A673 (cell line): ENCODE measurements around the gene CDC25A. TPM values are rescaled to one million over a fixed set of nuclear protein-coding genes. Genes with fewer than 3 reads are reported as not detected.

Source experiments
- BruUV-seq: library from RNA; stranded (reverse); fragments of 400-500 nt; replicated peaks from 2 replicates; lab custom pipeline; 2021; lab: Mats Ljungman, UMichigan
- CTCF ChIA-PET: fragments of 300-600 bp; sonication (Branson Sonifier 250); formaldehyde crosslinking; loops from one replicate; lab custom pipeline; 2022; ENCODE audit warnings: antibody characterized with exemption; lab: Charles Lee
- POLR2A ChIA-PET: fragments of 300-600 bp; sonication (Branson Sonifier 250); formaldehyde crosslinking; loops from one replicate; lab custom pipeline; 2022; ENCODE audit warnings: antibody characterized with exemption; ENCODE audit not compliant: low non-redundant PET; lab: Charles Lee
- DNase-seq: peaks from one replicate; pipeline ENCODE4 v3.0.0-alpha.2; 2015; ENCODE audit warnings: low spot score
- H3K27ac ChIP-seq: fragments of 200-600 bp; sonication (generic); 2 replicates; pipeline ENCODE4 v1.5.1; 2016; ENCODE audit warnings: mixed run types, low read depth, mild to moderate bottlenecking, mixed read lengths, antibody characterized with exemption, low read length; ENCODE audit not compliant: poor library complexity, severe bottlenecking
- H3K27me3 ChIP-seq: fragments of 200-600 bp; sonication (generic); replicated peaks from 2 replicates; pipeline ENCODE4 v1.6.1; 2017; ENCODE audit warnings: mixed run types, low read depth, mild to moderate bottlenecking, mixed read lengths, antibody characterized with exemption, low read length; ENCODE audit not compliant: insufficient read depth, poor library complexity
- H3K36me3 ChIP-seq: fragments of 200-600 bp; sonication (generic); 2 replicates; pipeline ENCODE4 v1.6.1; 2016; ENCODE audit warnings: mixed run types, mild to moderate bottlenecking, mixed read lengths, antibody characterized with exemption, low read length; ENCODE audit not compliant: insufficient read depth, poor library complexity, severe bottlenecking
- H3K4me1 ChIP-seq: fragments of 200-600 bp; sonication (generic); 2 replicates; pipeline ENCODE4 v1.6.1; 2017; ENCODE audit warnings: mixed run types, mild to moderate bottlenecking, mixed read lengths, antibody characterized with exemption, low read length; ENCODE audit not compliant: insufficient read depth, poor library complexity, severe bottlenecking
- H3K4me3 ChIP-seq: fragments of 200-600 bp; sonication (generic); 2 replicates; pipeline ENCODE4 v1.5.1; 2016; ENCODE audit warnings: low read depth, mixed run types, mild to moderate bottlenecking, mixed read lengths, low read length; ENCODE audit not compliant: poor library complexity, severe bottlenecking
- H3K9me3 ChIP-seq: fragments of 200-600 bp; sonication (generic); 2 replicates; pipeline ENCODE4 v1.6.1; 2016; ENCODE audit warnings: mixed run types, low read depth, mild to moderate bottlenecking, mixed read lengths, antibody characterized with exemption, low read length; ENCODE audit not compliant: poor library complexity, severe bottlenecking
- CTCF ChIP-seq: fragments of 300-800, 200-600 bp; sonication (generic); conservative IDR thresholded peaks from 2 replicates; pipeline ENCODE4 v1.5.1; 2017; ENCODE audit warnings: low read depth, mild to moderate bottlenecking, antibody characterized with exemption, low read length, moderate library complexity, mixed read lengths
- EZH2 ChIP-seq: fragments of 200-600 bp; sonication (generic); IDR thresholded peaks from 2 replicates; pipeline ENCODE4 v1.6.1; 2017; ENCODE audit warnings: borderline replicate concordance, low read depth, mild to moderate bottlenecking, mixed read lengths, antibody characterized with exemption, low read length; ENCODE audit not compliant: poor library complexity, severe bottlenecking
- intact Hi-C: fragments of 100-400 bp; cut with micrococcal nuclease; formaldehyde crosslinking; loops from one replicate; pipeline ENCODE4 v1.10.0; 2022; ENCODE audit not compliant: unreplicated experiment
- total RNA-seq: library from RNA; stranded (reverse); gene quantifications from 2 replicates; pipeline ENCODE4 v1.2.3, GENCODE V29; 2021

The CDC25A gene
- total RNA-seq, 1 experiment from 2014 or later, result 34.6 TPM

GRCh38 chr3:48157950-48158376, 30.3 kb downstream of the CDC25A start:
- intact Hi-C loops, result loop anchor here (5.0 to 10.0 kb wide), 2 partner anchors 163 to 321 kb away; no protein-coding TSS in a partner anchor
- POLR2A ChIA-PET, result interaction anchor here (0.6 kb wide), 1 partner anchor 29 kb away, joined by 6 read pairs; no protein-coding TSS in a partner anchor

GRCh38 chr3:48157202-48157840, 30.9 kb downstream of the CDC25A start:
- no peak for DNase-seq
- POLR2A ChIA-PET, result interaction anchor here (0.6 kb wide), 1 partner anchor 28 kb away, joined by 6 read pairs; no protein-coding TSS in a partner anchor

More at GRCh38 chr3:48157950-48158376, 30.3 kb downstream of the CDC25A start:
- Histone ChIP-seq H3K9me3 (no peaks in the 10 kb centered on the region), H3K4me1 (no peaks in the 10 kb centered on the region), H3K4me3 (no peak overlapping the region), H3K36me3 (peaks cover 21% of the 10 kb centered on the region), H3K27me3 (no peaks in the 10 kb centered on the region), H3K27ac (no peak overlapping the region)
- CTCF ChIA-PET, result interaction anchor here (0.5 to 1.6 kb wide), 4 partner anchors 8 to 321 kb away, joined by 3 to 5 read pairs (median 4); no protein-coding TSS in a partner anchor
- DNase-seq, result peak; percentile 59
- TF ChIP-seq CTCF (peak; percentile 68), EZH2 (no peak)
- BruUV-seq, result no TSS peak

GRCh38 chr3:48156163-48156562, 32.1 kb downstream of the CDC25A start:
- BruUV-seq, result no TSS peak
- intact Hi-C loops, result loop anchor here (5.0 to 10.0 kb wide), 2 partner anchors 161 to 319 kb away; no protein-coding TSS in a partner anchor
- Histone ChIP-seq H3K27me3 (no peaks in the 10 kb centered on the region), H3K27ac (no peak overlapping the region), H3K9me3 (no peaks in the 10 kb centered on the region), H3K4me3 (no peak overlapping the region), H3K4me1 (no peaks in the 10 kb centered on the region), H3K36me3 (peaks cover 21% of the 10 kb centered on the region)
- ChIA-PET CTCF (no interaction called here), POLR2A (no interaction called here)
- TF ChIP-seq CTCF, result no peak
- no peak for TF ChIP-seq EZH2
- no peak for DNase-seq

More at GRCh38 chr3:48157202-48157840, 30.9 kb downstream of the CDC25A start:
- Histone ChIP-seq H3K4me3 (no peak overlapping the region), H3K4me1 (no peaks in the 10 kb centered on the region), H3K36me3 (peaks cover 21% of the 10 kb centered on the region), H3K27ac (no peak overlapping the region), H3K9me3 (no peaks in the 10 kb centered on the region), H3K27me3 (no peaks in the 10 kb centered on the region)
- CTCF ChIA-PET, result interaction anchor here (0.7 to 1.6 kb wide), 3 partner anchors 8 to 320 kb away, joined by 3 to 4 read pairs (median 4); no protein-coding TSS in a partner anchor
- no peak for TF ChIP-seq EZH2
- no peak for TF ChIP-seq CTCF
- intact Hi-C loops, result loop anchor here (5.0 to 10.0 kb wide), 2 partner anchors 163 to 320 kb away; no protein-coding TSS in a partner anchor
- TSS peak; percentile 59 for BruUV-seq
